ENCODE data around the gene POLL.

- no peak for TF ChIP-seq CTCF (conservative IDR thresholded peaks at IDR 0.05 in 1 of 2, IDR thresholded peaks at IDR 0.05 in 1 of 2; ENCODE audit: low read depth in 1 of 2, low read length in 2 of 2)
- TF ChIP-seq EZH2 (IDR thresholded peaks at IDR 0.05; ENCODE audit: low read length, missing control alignments) = no peak
Measured at GRCh38 chr10:101577121-101577871, 10.8 kb downstream of the POLL start.
